ENCODE data around the gene ATP6V0E2.

ATP6V0E2 gene

GRCh38 chr7:149861728-149862045 is 12.1 kb upstream of the ATP6V0E2 start:
- DNase-seq (ENCODE audit: low read depth in 2 of 2, low spot score in 1 of 2): no peak

GRCh38 chr7:149862156-149862555 is 11.6 kb upstream of the ATP6V0E2 start:
- DNase-seq (ENCODE audit: low read depth in 2 of 2, low spot score in 1 of 2): no peak

- DNase-seq (ENCODE audit: low read depth in 2 of 2, low spot score in 1 of 2): no peak
Observed at GRCh38 chr7:149863500-149863899, 10.3 kb upstream of the ATP6V0E2 start.

- DNase-seq (ENCODE audit: low read depth in 2 of 2, low spot score in 1 of 2): no peak
Observed at GRCh38 chr7:149864023-149864422, 9.7 kb upstream of the ATP6V0E2 start.

- DNase-seq (ENCODE audit: low read depth in 2 of 2, low spot score in 1 of 2): no peak
Observed at GRCh38 chr7:149864751-149865150, 9.0 kb upstream of the ATP6V0E2 start.

- no peak for DNase-seq (ENCODE audit: low read depth in 2 of 2, low spot score in 1 of 2)
Observed at GRCh38 chr7:149865437-149865836, 8.3 kb upstream of the ATP6V0E2 start.

GRCh38 chr7:149866139-149866778 is 7.5 kb upstream of the ATP6V0E2 start:
- no peak for DNase-seq (ENCODE audit: low read depth in 2 of 2, low spot score in 1 of 2)

GRCh38 chr7:149866779-149867447 is 6.9 kb upstream of the ATP6V0E2 start:
- DNase-seq (ENCODE audit: low read depth in 2 of 2, low spot score in 1 of 2): no peak

GRCh38 chr7:149867762-149868622 is 5.8 kb upstream of the ATP6V0E2 start:
- no peak for DNase-seq (ENCODE audit: low read depth in 2 of 2, low spot score in 1 of 2)

GRCh38 chr7:149868623-149869290 is 5.0 kb upstream of the ATP6V0E2 start:
- DNase-seq (ENCODE audit: low read depth in 2 of 2, low spot score in 1 of 2): no peak

- DNase-seq (ENCODE audit: low read depth in 2 of 2, low spot score in 1 of 2): no peak
Observed at GRCh38 chr7:149869291-149869650, 4.5 kb upstream of the ATP6V0E2 start.

GRCh38 chr7:149869867-149870266 is 3.9 kb upstream of the ATP6V0E2 start:
- no peak for DNase-seq (ENCODE audit: low read depth in 2 of 2, low spot score in 1 of 2)

- DNase-seq (ENCODE audit: low read depth in 2 of 2, low spot score in 1 of 2): no peak
Observed at GRCh38 chr7:149870274-149870673, 3.5 kb upstream of the ATP6V0E2 start.

GRCh38 chr7:149870701-149871483 is 2.9 kb upstream of the ATP6V0E2 start:
- no peak for DNase-seq (ENCODE audit: low read depth in 2 of 2, low spot score in 1 of 2)

- DNase-seq (ENCODE audit: low read depth in 2 of 2, low spot score in 1 of 2): no peak
Observed at GRCh38 chr7:149871576-149871975, 2.2 kb upstream of the ATP6V0E2 start.

GRCh38 chr7:149872419-149873073 is 1.2 kb upstream of the ATP6V0E2 start:
- DNase-seq (ENCODE audit: low read depth in 2 of 2, low spot score in 1 of 2): no peak

GRCh38 chr7:149873970-149874643 is 338 bp downstream of the ATP6V0E2 start:
- no peak for DNase-seq (ENCODE audit: low read depth in 2 of 2, low spot score in 1 of 2)

GRCh38 chr7:149874644-149875028 is 867 bp downstream of the ATP6V0E2 start:
- DNase-seq (ENCODE audit: low read depth in 2 of 2, low spot score in 1 of 2): no peak

GRCh38 chr7:149875396-149875795 is 1.6 kb downstream of the ATP6V0E2 start:
- DNase-seq (ENCODE audit: low read depth in 2 of 2, low spot score in 1 of 2): no peak

Data from stimulated activated CD8-positive, alpha-beta memory T cell treated with anti-CD3 and anti-CD28 coated beads, Interleukin-4, amount 100 ng/mL, for 4 hours (primary cell).